ENCODE data around the gene MDFI. TPM values are rescaled to one million over a fixed set of nuclear protein-coding genes. Genes with fewer than 3 reads are reported as not detected.

Gene MDFI
- total and polyA plus RNA-seq, 9 of the 15 experiments (the other 6 are each of a cell fraction or from before 2014, with no cell fraction given) = not detected

DNA sequence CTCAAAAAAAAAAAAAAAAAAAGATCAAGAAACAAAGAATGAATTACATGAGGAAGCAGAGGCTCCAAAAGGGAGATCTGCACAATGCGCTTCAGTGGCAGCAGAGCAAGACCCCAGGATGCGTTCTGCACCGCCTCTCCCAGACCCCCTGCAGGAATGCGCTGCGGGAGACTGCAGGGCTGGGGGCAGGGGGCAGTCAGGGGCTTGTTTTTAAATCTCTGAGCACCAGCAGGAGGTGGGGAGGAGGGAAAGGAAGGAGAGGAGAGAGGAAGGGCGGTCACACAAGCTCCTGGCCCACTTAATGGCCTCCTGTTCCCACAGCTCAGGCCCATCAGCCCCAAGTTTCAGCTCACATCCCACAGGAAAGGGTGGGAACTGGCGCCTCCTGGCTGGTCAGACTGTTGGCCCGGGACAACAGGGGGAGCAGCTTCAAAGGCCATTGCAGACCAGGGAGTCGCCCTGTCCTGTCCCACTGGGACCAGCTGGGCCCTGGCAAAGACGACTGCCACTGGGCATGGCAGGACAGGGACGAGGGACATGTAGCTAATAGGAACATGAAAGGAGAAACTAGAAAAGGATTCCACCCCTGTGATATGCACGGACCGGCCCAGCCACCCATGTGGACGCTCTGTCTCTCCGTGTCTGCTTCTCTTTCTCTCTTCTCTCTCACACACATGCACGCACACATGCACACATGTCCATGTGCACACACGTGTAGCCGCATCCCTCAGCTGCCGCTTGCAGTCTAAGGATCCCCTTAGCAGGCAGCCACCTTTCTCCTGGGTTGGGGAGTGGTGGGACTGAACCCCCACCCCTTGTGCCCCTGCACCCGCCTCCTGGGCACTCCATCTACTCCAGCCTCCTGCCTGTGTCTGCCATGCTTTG is 62.4 kb downstream of the MDFI start:
- no peak overlapping the region for H2AFZ ChIP-seq (ENCODE audit: low read depth, low read length)
- no peak overlapping the region for H3K9ac ChIP-seq (ENCODE audit: insufficient read depth in 1 of 2, low read depth in 2 of 2, low read length in 2 of 2)
- H4K20me1 ChIP-seq (replicated peaks; ENCODE audit: control insufficient read depth, insufficient read depth, low read length) = peaks cover 12% of the 10 kb centered on the region; the same call in 1 of the 2 replicates
- in situ Hi-C loops (cut with MboI) (no loop called here), intact Hi-C loops (cut with micrococcal nuclease) (loop anchor here (10.0 kb wide), 1 partner anchor 344 kb away; no protein-coding TSS in a partner anchor)
- DNase-seq (ENCODE audit: extremely low read depth in 1 of 4, low spot score in 3 of 4) = no peak
- no TSS peak for BruUV-seq (replicated peaks)
- no peaks in the 10 kb centered on the region for H3K9me1 ChIP-seq (ENCODE audit: control insufficient read depth, insufficient read depth, low read length)
- no peaks in the 10 kb centered on the region for H3K9me3 ChIP-seq (replicated peaks; ENCODE audit: control insufficient read depth, insufficient read depth, low read depth, low read length)
- H3K4me1 ChIP-seq (replicated peaks in 1 of 2; ENCODE audit: control insufficient read depth in 2 of 2, insufficient read depth in 2 of 2, low read length in 2 of 2) = peaks cover 0 to 3% of the 10 kb centered on the region in 2 experiments; a peak in 2 of 5 replicates
- POLR2A ChIA-PET = interaction anchor here (0.5 to 1.6 kb wide), 3 partner anchors 19 to 33 kb away, joined by 3 to 8 read pairs (median 4); no protein-coding TSS in a partner anchor
- no peaks in the 10 kb centered on the region for H3K79me2 ChIP-seq (ENCODE audit: control insufficient read depth, insufficient read depth, low read length)
- no peak overlapping the region for H3K27ac ChIP-seq (ENCODE audit: extremely low read depth, low read depth, low read length)
- TF ChIP-seq, protein P1, sequence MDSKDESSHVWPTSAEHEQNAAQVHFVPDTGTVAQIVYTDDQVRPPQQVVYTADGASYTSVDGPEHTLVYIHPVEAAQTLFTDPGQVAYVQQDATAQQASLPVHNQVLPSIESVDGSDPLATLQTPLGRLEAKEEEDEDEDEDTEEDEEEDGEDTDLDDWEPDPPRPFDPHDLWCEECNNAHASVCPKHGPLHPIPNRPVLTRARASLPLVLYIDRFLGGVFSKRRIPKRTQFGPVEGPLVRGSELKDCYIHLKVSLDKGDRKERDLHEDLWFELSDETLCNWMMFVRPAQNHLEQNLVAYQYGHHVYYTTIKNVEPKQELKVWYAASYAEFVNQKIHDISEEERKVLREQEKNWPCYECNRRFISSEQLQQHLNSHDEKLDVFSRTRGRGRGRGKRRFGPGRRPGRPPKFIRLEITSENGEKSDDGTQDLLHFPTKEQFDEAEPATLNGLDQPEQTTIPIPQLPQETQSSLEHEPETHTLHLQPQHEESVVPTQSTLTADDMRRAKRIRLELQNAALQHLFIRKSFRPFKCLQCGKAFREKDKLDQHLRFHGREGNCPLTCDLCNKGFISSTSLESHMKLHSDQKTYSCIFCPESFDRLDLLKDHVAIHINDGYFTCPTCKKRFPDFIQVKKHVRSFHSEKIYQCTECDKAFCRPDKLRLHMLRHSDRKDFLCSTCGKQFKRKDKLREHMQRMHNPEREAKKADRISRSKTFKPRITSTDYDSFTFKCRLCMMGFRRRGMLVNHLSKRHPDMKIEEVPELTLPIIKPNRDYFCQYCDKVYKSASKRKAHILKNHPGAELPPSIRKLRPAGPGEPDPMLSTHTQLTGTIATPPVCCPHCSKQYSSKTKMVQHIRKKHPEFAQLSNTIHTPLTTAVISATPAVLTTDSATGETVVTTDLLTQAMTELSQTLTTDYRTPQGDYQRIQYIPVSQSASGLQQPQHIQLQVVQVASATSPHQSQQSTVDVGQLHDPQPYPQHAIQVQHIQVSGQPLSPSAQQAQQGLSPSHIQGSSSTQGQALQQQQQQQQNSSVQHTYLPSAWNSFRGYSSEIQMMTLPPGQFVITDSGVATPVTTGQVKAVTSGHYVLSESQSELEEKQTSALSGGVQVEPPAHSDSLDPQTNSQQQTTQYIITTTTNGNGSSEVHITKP (IDR thresholded peaks at IDR 0.05; ENCODE audit: partially characterized antibody) = peak; percentile 84
- TF ChIP-seq, protein P2, sequence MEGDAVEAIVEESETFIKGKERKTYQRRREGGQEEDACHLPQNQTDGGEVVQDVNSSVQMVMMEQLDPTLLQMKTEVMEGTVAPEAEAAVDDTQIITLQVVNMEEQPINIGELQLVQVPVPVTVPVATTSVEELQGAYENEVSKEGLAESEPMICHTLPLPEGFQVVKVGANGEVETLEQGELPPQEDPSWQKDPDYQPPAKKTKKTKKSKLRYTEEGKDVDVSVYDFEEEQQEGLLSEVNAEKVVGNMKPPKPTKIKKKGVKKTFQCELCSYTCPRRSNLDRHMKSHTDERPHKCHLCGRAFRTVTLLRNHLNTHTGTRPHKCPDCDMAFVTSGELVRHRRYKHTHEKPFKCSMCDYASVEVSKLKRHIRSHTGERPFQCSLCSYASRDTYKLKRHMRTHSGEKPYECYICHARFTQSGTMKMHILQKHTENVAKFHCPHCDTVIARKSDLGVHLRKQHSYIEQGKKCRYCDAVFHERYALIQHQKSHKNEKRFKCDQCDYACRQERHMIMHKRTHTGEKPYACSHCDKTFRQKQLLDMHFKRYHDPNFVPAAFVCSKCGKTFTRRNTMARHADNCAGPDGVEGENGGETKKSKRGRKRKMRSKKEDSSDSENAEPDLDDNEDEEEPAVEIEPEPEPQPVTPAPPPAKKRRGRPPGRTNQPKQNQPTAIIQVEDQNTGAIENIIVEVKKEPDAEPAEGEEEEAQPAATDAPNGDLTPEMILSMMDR (IDR thresholded peaks at IDR 0.05 in 2 of 3, conservative IDR thresholded peaks at IDR 0.05 in 1 of 3; ENCODE audit: insufficient read depth in 2 of 3, low read depth in 1 of 3, low read length in 3 of 3) = peak in 2 of 3 experiments; percentile 25 to 27; a peak in 1 of 6 replicates
- TF ChIP-seq ZNF274 (IDR thresholded peaks at IDR 0.05; ENCODE audit: borderline replicate concordance, low read depth, low read length) = no peak
- 0 out of 2 replicates have a peak, but pooled peaks have one; percentile 13 for TF ChIP-seq CTBP1 (IDR thresholded peaks at IDR 0.05; ENCODE audit: borderline replicate concordance)
- FAIRE-seq = no peak
- CTCF ChIA-PET (ENCODE audit: low intra/inter-chr PET ratio) = interaction anchor here (0.6 kb wide), 1 partner anchor 19 kb away, joined by 3 read pairs; no protein-coding TSS in a partner anchor
- H3K4me3 ChIP-seq = no peak overlapping the region
- WGBS (ENCODE audit: insufficient coverage, low coverage, missing lambda C conversion rate) = 28% methylated on average over 20 of the region's 20 CpGs
- no peak overlapping the region for H3K4me2 ChIP-seq (ENCODE audit: insufficient read depth, low read length)
- peak; percentile 13; the same call in 1 of the 3 replicates for ATAC-seq
- peaks cover 0 to 26% of the 10 kb centered on the region in 2 experiments; a peak in 2 of 5 replicates for H3K27me3 ChIP-seq (ENCODE audit: control insufficient read depth in 2 of 2, insufficient read depth in 2 of 2, low read length in 2 of 2)
- H3K36me3 ChIP-seq (ENCODE audit: control insufficient read depth, insufficient read depth, low read length) = no peaks in the 10 kb centered on the region
